ENCODE measurements around the gene ZSWIM6.

Gene ZSWIM6

GRCh38 chr5:61450493-61451279 is 118.6 kb downstream of the ZSWIM6 start:
- DNase-seq = no peak

- no peak for DNase-seq
Observed at GRCh38 chr5:61455179-61456006, 123.3 kb downstream of the ZSWIM6 start.

- DNase-seq = no peak
Observed at GRCh38 chr5:61460471-61460870, 128.4 kb downstream of the ZSWIM6 start.

- no peak for DNase-seq
Observed at GRCh38 chr5:61461417-61461816, 129.4 kb downstream of the ZSWIM6 start.

DNA sequence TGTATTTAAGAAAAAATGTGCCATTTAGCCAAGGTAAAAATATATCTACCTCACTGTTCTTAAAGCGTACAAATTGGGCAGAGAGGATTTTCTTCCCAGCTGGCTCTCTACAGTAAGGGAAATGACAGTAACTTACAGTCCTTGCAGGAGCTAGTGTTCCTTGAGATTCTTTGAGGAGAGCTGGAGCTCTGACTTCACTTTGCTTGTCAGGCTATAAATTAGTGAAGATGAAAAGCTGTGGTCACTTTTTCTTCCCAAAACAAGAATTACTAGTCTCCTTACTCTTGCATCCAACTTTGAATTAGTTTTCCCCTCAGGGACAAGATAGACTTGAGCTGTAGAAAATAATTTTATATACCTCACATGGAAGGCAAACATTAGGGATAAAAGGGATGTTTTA is 129.9 kb downstream of the ZSWIM6 start:
- DNase-seq = no peak

GRCh38 chr5:61463596-61463995 is 131.5 kb downstream of the ZSWIM6 start:
- no peak for DNase-seq

DNA sequence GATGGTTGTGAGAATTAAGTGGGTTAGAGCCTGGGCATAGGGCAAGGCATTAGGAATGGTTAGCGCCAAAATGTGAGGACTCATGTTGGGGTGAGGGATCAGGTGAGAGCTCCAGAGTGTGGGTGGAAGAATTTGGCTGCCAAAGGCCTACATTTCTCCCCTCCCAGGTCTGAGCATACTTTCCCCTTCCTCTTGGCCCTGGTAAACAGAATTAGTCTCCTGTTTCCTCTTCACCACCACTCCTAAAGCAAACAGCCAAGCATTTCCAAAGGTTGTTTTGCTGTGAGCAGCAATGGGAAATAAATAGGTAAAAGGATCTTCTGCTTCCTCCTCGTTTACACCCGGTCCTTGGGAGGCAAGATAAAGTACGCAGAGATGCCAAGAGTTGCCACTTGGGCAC is 132.5 kb downstream of the ZSWIM6 start:
- no peak for DNase-seq

DNA sequence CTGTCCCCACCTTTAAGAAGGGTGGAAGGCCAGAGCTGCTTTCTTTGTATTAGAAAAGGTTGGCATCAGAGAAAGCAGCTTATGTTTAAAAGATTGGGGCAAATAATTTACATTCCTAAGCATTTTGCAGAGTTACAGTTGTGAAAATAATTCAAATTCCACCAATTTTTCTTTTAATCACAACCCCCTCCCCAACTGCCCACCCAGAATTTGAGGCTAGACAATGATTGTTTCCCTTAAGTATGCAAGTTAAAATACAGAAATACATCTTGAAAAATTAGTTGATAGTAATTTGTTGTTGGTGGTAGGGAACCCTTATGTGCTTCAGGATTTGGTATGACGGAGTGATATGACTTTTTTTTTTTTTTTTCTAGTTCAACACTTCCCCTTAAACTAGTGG is 133.0 kb downstream of the ZSWIM6 start:
- no peak for DNase-seq

DNA sequence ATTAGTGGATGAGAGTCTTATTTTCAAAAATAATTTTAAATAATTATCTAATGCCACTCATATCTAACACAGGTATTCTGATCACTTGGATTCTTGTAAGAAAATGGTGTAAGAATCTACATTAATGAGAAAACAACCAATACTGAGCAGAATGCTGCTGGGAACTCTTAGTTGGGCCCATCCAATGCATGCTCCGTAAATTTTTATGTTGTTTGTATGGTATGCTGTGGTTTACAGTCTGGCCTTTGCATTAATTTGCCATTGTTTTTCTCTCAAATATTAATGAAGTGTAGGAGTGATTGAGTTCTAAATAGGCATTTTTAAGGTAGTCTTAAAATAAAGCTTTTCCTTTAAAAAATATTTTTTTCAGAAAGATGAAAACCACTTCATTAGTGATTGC is 133.4 kb downstream of the ZSWIM6 start:
- DNase-seq = no peak

DNA sequence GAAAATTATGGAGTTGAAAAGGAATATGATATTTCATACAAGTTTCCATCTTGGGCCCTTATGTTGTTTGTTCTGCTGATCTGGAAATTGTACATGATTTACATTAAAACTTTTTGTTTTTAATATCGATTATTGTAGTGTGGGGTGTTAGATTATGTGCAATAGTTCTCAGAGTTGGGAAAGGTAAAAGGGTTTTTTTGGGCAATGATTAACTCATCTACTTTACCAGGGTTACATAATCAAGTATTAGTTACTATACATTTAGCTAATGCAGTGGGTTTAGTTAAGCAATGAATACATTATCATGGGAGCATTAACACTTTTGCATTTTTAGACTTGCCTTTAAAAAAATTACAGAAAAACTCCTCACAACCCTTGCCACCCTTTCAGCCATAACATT is 134.0 kb downstream of the ZSWIM6 start:
- DNase-seq = no peak

- DNase-seq = no peak
Observed at GRCh38 chr5:61467766-61468482, 135.9 kb downstream of the ZSWIM6 start.

DNA sequence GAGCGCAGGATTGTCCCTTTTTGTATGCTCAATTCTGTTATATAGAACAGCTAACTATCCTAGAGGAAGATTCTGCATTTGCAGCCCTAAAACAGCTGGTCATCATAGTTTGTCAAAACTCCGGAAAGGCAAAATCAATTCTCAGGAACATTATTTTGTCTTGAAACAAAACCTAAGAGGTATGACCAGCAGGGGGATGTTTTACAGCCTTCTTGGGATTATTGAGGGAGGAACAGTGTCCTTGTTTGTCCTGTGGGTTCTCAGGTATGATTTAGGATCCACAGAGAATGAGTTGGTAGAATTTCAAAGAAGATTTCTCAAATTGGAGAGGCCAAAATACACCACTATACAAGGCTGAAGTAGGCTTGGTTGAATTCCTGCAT is 136.4 kb downstream of the ZSWIM6 start:
- DNase-seq = no peak

DNA sequence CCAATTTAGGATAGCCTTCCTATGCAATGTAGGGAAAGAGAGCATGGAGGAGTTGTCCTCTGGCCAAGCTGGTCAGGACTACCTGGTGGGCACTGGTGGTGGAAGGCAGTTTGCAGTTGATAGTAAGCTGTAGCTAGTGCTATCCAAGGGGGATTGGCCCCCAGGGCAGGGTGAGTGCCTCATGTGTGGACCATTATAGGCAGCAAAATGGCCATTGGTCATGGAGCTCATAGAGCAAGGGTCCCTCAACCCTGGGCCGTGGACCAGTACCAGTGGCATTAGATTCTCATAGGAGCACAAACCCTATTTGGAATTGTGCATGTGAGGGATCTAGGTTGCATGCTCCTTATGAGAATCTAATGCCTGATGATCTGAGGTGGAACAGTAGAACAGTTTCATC is 139.3 kb downstream of the ZSWIM6 start:
- DNase-seq = no peak

DNA sequence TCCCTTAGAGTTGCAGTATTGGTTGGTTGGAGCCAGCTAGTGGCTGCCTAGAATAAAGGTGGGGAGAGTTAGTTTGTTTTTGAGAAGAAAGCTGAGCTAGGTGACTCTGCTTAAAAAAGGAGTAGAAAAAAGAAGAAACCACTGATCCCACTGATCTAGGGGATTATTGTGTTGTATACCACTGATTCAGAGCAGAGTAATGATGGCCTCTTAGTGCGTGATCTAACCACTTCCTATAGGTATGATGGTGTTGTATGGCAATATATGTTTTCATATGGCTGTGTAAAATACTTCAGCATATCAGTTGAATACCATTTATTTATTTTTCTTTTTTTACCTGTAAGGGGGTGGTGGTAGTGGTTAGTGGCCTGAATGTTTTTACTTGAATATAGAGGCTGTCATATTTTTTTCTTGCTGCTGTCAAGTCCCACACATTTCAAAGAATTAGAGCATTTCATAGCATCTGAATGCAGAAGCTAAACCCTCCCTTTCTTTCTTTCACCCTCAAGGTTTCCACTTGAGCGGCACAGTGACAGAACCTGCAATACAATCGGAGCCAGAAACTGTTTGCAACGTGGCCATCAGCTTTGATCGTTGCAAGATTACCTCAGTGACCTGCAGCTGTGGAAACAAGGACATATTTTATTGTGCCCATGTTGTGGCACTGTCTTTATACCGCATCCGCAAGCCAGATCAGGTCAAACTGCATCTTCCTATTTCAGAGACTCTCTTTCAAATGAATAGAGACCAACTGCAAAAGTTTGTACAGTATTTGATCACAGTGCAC is 140.3 kb downstream of the ZSWIM6 start:
- DNase-seq = no peak

- no peak for DNase-seq
Observed at GRCh38 chr5:61474746-61475145, 142.7 kb downstream of the ZSWIM6 start.

DNA sequence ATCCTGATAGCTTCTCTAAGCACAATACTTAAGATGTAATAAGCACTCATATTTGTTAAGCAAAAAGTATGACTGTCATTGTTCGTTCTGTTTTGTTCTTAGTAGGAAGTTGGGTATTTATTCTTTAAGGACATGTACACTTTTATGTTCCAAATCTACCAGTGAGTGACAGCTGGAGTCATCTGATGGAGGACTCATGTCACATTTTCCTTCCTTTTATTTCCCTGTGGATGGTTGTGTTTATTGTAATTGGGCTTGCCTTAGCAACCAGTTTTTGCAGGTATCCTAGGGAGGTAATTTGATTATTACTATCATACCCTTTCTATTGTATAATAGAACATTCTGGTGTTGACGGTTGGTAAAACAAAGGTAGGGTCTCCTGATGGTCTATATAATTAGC is 145.7 kb downstream of the ZSWIM6 start:
- no peak for DNase-seq

DNA sequence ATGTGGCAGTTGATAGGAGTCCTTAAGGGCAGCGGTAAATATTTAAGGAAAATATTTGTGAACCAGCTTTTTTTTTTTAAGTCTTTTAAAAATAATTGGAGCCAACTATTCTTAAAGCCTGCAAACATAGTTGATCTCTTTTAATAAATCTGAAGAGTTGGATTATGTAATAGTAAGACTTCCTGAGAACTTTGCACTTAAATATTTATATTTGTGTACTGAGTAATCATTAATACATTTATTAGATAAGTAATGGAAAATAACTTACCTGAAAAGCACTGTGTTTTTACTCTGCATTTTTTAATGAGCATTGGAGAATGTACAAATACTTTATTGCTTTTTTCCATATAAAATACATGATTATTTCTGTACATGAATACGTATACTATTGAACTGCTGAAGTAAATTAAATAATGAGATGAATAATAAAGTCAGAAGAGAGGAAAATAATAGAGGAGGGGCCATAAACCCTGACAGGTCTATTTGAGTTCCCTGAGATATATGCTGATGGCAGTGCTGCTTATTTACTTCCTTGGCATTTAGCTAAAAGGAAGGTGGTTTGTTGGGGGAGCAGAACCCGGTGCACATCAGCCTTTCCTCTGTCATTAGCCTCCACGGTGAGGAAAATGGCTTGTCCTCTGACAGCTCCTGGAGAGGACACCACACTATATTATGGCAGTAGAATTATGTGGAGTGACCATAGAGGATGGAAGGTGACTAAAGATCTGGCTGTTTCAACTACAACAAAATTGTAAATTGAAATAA is 148.0 kb downstream of the ZSWIM6 start:
- DNase-seq = no peak

GRCh38 chr5:61482980-61483379 is 150.9 kb downstream of the ZSWIM6 start:
- no peak for DNase-seq

GRCh38 chr5:61486476-61486875 is 154.4 kb downstream of the ZSWIM6 start:
- no peak for DNase-seq

DNA sequence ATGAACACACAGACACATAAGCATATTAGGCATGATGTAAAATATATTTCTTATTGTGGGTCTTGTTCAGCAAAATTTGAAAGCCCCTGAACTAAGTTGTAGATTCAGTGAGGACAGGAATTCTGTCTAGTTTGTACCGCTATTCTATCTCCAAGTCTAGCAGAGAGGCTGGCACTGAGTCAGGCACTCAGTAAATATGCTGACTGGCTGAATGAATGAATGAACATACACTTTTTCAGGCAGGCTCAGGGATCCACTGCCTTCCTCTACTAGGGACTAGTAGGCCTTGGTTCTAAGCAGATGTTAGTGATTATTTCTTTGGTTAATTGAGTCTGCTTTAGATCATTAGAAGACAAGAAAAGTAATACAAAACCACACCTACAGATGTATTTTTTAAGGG is 157.5 kb downstream of the ZSWIM6 start:
- no peak for DNase-seq

DNA sequence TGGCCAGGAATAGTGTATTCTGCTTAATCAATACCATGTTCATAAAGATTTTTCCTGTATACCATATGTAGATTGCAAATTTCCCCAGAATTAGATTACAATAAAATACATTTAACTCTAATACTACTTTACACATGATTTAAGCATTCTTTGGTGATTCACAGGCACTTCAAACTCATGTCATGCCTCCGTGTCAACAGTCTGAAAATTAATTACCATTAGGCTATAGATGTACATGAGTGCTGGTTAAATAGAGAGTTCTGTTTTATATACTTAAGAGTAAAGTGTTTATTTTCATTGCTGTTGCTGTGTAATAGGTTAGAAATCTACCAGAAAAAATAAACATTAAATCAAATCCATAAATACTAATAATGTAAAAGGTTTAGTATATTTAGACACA is 159.8 kb downstream of the ZSWIM6 start:
- no peak for DNase-seq

DNA sequence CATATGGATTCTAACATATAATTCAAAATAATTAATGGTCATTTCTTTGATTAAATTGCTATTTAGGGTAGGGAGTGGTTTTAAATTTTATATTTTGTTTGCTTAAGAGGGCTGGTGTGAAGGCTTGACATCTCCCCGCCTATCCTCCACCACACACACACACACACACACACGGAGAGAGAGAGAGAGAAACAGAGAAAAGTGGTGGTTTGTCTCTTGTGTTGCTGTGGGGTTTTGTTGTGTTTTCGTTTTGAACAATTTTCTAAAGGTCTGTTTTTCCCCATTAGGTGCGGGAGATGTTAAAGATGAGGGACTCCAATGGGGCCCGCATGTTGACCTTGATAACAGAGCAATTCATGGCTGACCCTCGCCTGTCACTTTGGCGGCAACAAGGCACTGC is 161.9 kb downstream of the ZSWIM6 start:
- DNase-seq = no peak
